ENCODE data around the gene LAMA2.

LAMA2 gene

DNA sequence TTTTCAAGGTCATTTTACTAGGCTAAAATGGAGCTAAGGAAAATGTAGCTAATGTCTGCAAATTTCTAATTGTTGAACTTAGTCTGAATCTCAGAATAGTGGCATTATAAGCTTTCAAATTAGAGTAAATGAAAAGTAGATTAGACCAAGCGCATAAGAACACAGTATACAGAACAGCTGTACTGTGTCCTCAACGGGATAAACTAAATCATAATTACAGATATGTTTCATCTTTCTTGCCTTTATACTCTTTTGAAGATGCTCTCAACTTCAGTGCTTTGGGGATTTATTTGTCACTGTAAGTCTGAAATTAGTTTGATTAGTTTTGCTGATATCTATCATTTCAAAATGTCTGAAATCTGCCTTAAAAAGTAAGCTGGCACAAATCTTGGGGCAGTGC, 305.4 kb downstream of the LAMA2 start:
- DNase-seq = peak in 1 of 2 experiments; percentile 29

DNA sequence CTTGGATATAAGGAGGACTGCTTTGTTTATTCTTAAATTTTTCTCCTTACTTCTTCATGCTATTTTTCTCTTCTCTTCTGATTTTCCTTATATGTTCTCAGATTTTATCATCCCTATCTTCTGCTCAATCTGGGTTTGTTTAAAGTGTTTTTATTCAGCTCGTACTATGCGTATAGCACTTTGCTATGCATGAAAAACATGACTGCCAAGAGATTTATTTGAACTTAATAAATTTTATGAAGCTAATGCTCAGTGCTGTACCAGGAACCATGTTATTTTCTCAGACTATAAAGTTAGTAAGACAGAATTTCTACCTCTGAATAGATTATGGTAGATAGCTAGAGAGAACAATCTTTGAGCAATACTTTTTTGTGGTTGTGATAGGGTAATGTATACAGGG, 305.9 kb downstream of the LAMA2 start:
- no peak for DNase-seq

DNA sequence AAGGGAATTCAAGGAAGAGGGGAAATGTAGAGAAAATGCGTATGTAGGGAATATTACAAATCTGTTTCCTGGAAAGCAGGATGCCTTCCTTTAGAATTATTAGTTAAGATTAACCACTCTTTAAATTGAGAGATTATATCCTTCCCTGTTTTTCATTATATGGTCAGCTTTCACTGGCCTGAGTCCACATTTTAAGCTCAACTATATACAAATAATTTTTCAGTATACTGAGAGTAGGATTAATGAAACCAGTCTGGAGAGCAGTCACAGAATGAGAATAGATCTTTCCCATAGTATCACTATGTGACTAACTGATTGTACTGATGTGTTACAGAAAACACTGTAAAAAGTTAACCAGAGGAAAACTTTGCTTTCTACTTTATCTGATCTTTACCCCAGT, 306.3 kb downstream of the LAMA2 start:
- no peak for DNase-seq

DNA sequence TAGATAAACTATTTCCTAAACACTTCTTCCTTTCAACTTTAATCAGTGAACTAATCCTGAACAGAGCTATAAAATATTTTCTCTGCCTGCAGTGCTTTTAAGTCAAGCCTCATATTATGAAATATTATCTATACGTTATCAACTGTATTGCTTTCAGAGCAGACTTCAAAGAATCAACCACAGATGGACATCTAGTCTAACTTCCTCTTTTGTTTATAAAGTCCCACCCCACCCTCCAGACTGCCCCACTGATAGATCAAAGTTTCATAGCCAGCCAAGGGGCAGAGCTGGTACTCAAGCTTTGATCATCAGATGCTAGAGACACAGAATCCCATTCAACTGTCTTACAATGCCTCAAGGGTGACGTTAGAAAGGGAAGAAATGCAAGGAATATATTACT, 308.3 kb downstream of the LAMA2 start:
- DNase-seq = no peak

DNA sequence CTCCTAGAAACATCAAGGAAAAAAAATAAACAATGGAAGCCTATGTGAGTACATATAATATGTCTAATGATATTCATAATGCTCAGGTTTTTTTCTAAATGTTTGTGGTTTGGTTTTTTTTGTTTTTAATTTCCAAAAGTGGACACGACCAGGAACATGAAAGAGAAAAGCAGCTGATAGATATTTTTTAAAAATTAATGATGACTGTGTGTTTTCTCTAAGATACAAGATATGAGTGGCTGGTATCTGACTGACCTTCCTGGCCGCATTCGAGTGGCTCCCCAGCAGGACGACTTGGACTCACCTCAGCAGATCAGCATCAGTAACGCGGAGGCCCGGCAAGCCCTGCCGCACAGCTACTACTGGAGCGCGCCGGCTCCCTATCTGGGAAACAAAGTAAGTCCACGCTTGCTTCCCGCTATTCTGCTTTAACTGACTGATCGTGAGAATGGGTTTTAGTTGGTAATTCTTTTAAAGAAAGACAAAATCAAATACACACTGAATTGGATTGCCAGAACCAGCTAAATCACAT, 309.6 kb downstream of the LAMA2 start:
- DNase-seq = no peak

DNA sequence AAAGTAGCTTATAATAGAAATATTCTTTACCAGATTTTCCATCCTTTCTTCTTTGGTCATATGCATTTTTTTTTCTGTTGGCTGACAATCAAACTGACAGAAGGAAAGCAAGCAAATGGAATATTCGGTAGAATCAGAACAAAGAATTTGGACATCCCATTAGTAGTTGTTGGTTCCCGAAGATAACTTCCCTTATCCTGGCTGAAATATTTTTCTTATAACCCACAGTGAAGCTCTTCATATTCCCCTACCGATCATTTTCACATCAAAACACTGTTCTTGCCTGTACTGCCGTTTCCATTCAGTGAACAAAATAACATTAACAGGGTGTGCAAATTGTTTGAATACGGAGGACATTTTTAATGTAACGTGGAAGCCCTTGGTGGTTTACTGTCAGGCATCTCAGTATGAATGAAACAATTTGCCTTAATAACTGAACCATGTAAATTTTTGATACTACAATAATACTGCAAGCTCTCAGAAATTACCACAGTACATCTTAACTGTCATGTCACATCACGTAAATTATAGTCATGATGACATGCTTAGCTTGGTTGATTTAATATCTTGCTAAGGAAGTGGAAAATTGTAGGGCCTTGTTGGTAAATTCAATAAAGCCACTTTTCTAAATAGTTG, 311.5 kb downstream of the LAMA2 start:
- no peak for DNase-seq

DNA sequence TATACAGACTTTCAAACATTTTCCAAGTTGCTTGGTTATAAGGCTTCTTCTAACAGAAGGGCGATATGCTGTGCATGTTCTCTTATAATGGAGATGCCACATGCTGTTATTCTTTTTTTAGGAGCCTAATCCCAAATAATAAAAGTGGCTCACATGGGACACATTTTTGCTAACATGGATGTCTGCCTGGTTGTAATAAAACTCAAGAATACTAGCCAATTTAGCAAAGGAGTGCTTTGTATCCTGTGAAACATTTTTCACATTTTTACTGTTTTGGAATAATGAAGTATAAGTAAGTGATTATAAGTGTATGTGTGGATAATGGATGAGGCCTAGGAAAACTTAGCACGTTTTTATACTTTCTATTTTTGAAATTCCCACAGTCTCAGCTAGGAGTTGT, 312.2 kb downstream of the LAMA2 start:
- DNase-seq = no peak

- no peak for DNase-seq
These were observed 312.7 kb downstream of the LAMA2 start for GRCh38 chr6:129195643-129196042.

GRCh38 chr6:129197154-129197553, 314.2 kb downstream of the LAMA2 start:
- no peak for DNase-seq

GRCh38 chr6:129200151-129200550, 317.2 kb downstream of the LAMA2 start:
- no peak for DNase-seq

DNA sequence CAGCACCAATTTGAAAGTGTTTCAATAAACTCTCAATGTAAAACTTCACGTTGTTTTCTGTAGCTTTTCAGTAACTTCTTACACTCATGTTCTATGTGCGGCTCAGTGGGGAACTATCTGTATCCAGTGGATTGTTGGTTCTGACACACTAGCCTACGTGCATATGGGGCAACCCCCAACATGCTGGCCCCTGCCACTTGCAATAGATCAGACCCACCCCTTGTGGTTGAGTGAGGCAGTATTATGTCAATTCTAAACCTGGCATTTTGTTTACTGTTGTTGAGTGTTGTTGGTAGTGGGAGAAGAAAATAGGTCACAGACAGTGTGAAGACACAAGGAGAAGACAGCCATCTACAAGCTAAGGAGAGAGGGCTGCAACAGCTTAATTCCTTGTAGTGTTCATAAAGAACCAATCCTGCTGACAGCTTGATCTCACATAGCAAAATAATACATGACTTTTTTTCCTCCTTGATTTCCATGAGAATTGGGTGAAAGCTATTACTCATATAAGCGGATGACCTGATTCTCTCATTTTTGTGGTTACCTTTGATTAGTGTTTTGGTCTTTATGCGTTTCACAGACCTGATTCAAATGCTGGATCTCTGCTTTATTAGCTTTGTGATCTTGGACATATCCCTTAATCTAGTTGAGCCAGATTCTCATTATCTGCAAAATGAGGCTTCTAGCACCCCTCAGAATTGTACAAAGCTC, 320.4 kb downstream of the LAMA2 start:
- no peak for DNase-seq

- peak in 1 of 2 experiments; percentile 11 for DNase-seq
These were observed 323.9 kb downstream of the LAMA2 start for GRCh38 chr6:129206821-129207220.

- no peak for DNase-seq
These were observed 324.9 kb downstream of the LAMA2 start for GRCh38 chr6:129207832-129208231.

DNA sequence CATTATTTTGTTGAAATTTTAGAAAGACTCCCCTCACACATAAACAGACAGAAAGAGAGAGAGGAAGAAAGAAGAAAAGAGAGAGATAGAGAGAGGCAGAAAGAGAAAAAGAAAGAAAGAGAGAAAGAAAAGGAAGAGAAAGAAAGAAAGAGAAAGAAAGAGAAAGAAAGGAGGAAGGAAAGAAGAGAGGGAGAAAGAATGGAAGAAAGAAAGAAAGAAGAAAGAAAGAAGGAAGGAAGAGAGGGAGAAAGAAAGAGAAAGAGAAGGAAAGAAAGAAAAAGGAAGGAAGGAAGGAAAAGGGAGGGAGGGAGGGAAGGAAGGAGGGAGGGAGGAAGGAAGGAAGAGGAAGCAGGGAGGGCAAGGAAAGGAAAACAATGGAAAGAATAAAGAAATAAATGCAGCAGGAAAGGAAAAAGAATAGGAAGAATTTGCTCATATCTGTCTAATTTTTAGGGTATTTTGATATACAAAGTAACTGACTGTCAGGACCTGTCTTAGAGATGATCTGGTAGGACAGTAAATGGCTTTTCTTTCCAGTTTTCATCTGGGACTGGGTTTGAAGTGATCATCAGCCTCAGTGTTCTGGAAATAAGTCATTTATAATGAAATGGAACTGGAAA, 325.6 kb downstream of the LAMA2 start:
- no peak for DNase-seq

- no peak for DNase-seq
These were observed 326.4 kb downstream of the LAMA2 start for GRCh38 chr6:129209355-129209754.

DNA sequence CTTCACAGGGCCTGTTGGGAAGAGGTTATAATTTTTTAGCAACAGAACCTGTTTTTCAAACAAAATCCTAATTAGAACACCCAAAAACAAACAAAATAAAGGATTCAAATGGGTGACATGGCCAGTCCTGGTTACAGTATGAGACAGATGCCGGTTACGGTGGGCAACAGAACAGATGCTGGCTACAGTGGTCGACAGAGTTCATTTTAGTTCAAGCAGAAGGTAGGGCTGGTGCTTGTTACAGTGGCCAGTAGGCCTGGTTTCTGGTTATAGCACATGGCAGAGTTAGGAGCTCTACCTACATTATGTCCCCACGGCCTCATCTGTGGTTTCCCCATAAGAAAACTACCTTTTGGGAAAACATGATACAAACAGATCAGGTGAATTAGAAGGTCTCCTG, 327.7 kb downstream of the LAMA2 start:
- no peak for DNase-seq

GRCh38 chr6:129211626-129212025, 328.7 kb downstream of the LAMA2 start:
- DNase-seq = no peak

- no peak for DNase-seq
These were observed 329.1 kb downstream of the LAMA2 start for GRCh38 chr6:129212081-129212480.

DNA sequence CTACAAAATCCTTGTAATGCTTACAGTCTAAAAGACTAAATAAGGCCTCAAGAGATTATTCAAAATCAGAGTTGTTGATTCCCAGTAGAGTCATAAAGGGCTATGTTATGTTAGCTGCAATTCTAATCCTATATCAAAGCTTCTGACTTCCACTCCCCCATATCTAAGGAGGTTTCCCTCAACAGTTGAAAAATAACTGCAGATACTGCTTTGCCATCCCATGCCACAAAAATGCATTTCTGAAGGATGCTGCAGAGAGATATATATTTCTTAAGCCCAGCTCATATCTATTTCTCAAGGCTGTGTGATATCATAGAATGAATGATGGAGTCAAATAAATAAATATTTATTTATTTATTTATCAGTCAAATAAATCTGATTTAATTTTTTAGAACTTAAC, 332.3 kb downstream of the LAMA2 start:
- DNase-seq = no peak

DNA sequence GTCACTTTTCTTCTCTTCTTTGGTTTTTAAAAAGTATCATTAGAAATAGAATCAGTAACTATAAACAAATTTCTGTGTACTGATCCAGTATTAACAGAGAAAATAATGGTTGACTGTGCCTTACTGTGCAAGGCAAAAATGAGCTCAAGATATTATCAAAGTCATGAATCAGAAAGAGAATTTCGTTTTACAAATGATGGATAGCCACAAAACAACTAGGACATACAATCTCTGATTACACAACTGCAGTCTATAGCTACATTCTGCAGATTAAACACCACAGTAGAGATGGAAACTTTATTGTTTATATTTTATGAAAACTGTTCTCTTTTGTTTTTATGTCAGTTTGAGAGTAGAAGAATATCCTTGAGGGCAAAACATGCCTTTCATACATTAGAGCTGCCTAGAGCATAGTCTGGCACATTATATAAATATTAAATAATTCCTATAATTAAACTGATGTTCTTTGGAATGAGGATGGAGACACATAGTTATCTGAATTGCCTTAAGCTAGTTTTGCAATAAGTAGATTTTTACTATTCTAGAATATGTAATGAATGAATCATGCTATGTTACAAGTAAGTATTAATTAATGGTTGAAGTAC, 333.1 kb downstream of the LAMA2 start:
- no peak for DNase-seq

GRCh38 chr6:129217701-129218100, 334.8 kb downstream of the LAMA2 start:
- DNase-seq = no peak

GRCh38 chr6:129233458-129234134, 350.7 kb downstream of the LAMA2 start:
- no peak for DNase-seq

Data from NCI-H524 (cell line).